Activated CD4-positive, alpha-beta T cell treated with anti-CD3 and anti-CD28 coated beads for 36 hours (primary cell): ENCODE measurements around the gene PANX2. TPM values are rescaled to one million over a fixed set of nuclear protein-coding genes. Genes with fewer than 3 reads are reported as not detected.

Experiments
- ATAC-seq: fragments of 200-7000 bp; cut with Tn5 transposase; one replicate; pipeline ENCODE4 v1.10.0; 2021; ENCODE audit warnings: mild to moderate bottlenecking, moderate library complexity
- CTCF ChIA-PET: fragments of 350-600 bp; sonication (Branson Sonifier 250); formaldehyde crosslinking; loops from one replicate; lab custom pipeline; 2021; ENCODE audit warnings: antibody characterized with exemption; lab: Charles Lee
- POLR2A ChIA-PET: fragments of 350-600 bp; sonication (Branson Sonifier 250); formaldehyde crosslinking; loops from one replicate; lab custom pipeline; 2021; ENCODE audit warnings: antibody characterized with exemption, inconsistent platforms; lab: Charles Lee
- DNase-seq: peaks from one replicate; pipeline ENCODE4 v3.0.0-alpha.2; 2020
- H3K27ac Mint-ChIP-seq: one replicate; pipeline ENCODE4 v1.8.0; 2021; ENCODE audit warnings: mixed read lengths
- H3K27me3 Mint-ChIP-seq: one replicate; pipeline ENCODE4 v1.8.0; 2021; ENCODE audit warnings: mixed read lengths
- H3K36me3 Mint-ChIP-seq: one replicate; pipeline ENCODE4 v1.8.0; 2021; ENCODE audit warnings: low read depth, mixed read lengths
- H3K4me1 Mint-ChIP-seq: one replicate; pipeline ENCODE4 v1.8.0; 2021; ENCODE audit warnings: mixed read lengths
- H3K4me3 Mint-ChIP-seq: one replicate; pipeline ENCODE4 v1.8.0; 2021; ENCODE audit warnings: mild to moderate bottlenecking, moderate library complexity, mixed read lengths
- H3K9me3 Mint-ChIP-seq: one replicate; pipeline ENCODE4 v1.8.0; 2021; ENCODE audit warnings: low read depth, mixed read lengths
- intact Hi-C, 2 experiments: fragments of 100-400 bp; cut with DNase I in 1 of 2; cut with micrococcal nuclease in 1 of 2; formaldehyde crosslinking; loops; one replicate each; pipeline versions ENCODE4 v1.14.2 to v1.15.1; 2022 to 2024; cut with DNase I, micrococcal nuclease
- total RNA-seq, 2 experiments: library from RNA; stranded (reverse); gene quantifications; one replicate each; pipeline ENCODE4 v1.2.3, GENCODE V29; 2021

The PANX2 gene
- total RNA-seq, 2 experiments from 2014 or later, result 2.2 to 2.7 TPM

DNA sequence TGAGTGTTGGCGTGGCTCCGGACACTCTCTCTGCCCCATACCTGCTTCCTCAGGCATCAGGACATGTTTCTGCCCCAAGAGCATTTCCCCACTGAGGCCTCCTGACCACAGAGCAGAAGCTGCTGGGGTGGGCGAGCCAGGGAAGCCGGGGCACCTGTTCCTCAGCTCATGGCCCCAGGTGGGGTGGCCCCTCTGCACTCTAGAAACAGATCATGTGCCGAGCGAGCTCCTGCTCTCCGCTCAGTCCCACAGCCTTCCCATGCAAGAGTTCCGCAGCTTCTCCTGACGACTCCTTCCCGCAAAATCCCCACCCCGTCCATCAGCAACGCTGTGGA lies 22.4 kb upstream of the PANX2 start:
- CTCF ChIA-PET, result interaction anchor here (1.0 to 2.6 kb wide), 6 partner anchors 54 to 380 kb away, joined by 3 to 13 read pairs (median 4); no protein-coding TSS in a partner anchor
- POLR2A ChIA-PET, result no interaction called here
- intact Hi-C loops, result loop anchor here in 1 of 2 experiments (5.0 kb wide), 1 partner anchor 44 kb away; no protein-coding TSS in a partner anchor

GRCh38 chr22:50148991-50149721 lies 21.4 kb upstream of the PANX2 start:
- ATAC-seq (peak; percentile 98), DNase-seq (peak; percentile 86)
- H3K27me3 Mint-ChIP-seq, result peaks cover 3% of the 10 kb centered on the region
- no peak overlapping the region for H3K27ac Mint-ChIP-seq
- intact Hi-C loops, result loop anchor here (1.0 to 5.0 kb wide), 4 partner anchors 43 to 220 kb away; no protein-coding TSS in a partner anchor
- no peaks in the 10 kb centered on the region for H3K36me3 Mint-ChIP-seq
- ChIA-PET CTCF (interaction anchor here (0.6 to 2.6 kb wide), 15 partner anchors 12 to 381 kb away, joined by 3 to 13 read pairs (median 3); partner anchors contain the start of genes MLC1 and MOV10L1), POLR2A (interaction anchor here (0.7 kb wide), 1 partner anchor 39 kb away, joined by 3 read pairs; no protein-coding TSS in a partner anchor)
- no peak overlapping the region for H3K4me3 Mint-ChIP-seq
- no peaks in the 10 kb centered on the region for H3K4me1 Mint-ChIP-seq
- H3K9me3 Mint-ChIP-seq, result no peaks in the 10 kb centered on the region

More for the DNA sequence above, 22.4 kb upstream of the PANX2 start:
- no peaks in the 10 kb centered on the region for H3K9me3 Mint-ChIP-seq
- H3K27me3 Mint-ChIP-seq, result peaks cover 3% of the 10 kb centered on the region
- DNase-seq, result no peak
- H3K27ac Mint-ChIP-seq, result no peak overlapping the region
- no peaks in the 10 kb centered on the region for H3K4me1 Mint-ChIP-seq
- H3K36me3 Mint-ChIP-seq, result no peaks in the 10 kb centered on the region
- H3K4me3 Mint-ChIP-seq, result no peak overlapping the region
- ATAC-seq, result no peak

DNA sequence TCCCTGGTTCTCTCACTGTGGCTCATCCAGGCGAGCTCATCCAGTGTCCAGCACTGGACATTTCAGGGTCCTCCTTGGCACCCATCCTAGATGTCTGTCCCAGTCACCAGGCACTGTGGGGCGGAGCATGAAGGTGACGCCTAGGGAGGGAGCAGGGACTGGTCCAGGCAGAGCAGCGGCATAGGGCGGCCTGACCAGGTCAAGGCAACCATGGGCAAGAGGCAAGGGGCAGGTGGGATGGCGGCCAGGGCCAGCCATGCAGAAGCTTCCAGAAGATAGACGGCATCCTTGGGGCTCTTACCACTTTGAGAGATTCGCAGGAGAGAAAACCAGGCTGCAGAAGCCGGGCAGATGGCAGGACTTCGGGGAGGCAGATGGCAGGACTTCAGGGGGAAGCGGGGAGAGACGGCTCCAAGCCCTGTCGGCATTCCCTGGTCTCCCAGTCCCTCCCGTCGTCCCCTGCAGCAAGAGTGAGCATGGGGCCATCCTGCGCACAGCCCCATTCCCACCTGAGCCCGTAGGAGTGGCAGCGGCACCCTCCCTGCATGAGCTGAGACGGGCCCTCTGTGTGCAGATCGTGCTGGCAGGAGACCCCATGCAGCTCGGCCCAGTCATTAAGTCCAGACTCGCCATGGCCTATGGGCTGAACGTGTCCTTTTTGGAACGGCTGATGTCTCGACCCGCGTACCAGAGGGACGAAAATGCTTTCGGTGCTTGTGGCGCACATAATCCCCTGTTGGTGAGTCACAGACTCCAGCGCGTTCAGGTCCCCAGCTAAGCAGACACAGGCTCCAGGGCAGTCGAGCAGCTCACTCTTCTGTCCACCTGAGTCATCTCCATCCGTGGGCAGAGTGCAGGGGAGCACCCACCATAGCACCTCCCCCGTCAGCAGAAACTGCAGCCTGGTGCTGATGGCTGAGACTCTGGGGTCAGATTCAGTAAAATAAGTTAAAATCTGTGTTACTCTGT lies 20.1 kb upstream of the PANX2 start:
- no peaks in the 10 kb centered on the region for H3K9me3 Mint-ChIP-seq
- intact Hi-C loops, result no loop called here
- H3K4me3 Mint-ChIP-seq, result no peak overlapping the region
- H3K36me3 Mint-ChIP-seq, result no peaks in the 10 kb centered on the region
- ChIA-PET CTCF (interaction anchor here (0.8 to 1.8 kb wide), 5 partner anchors 58 to 218 kb away, joined by 3 to 6 read pairs (median 3); partner anchors contain the start of gene MOV10L1), POLR2A (no interaction called here)
- no peaks in the 10 kb centered on the region for H3K4me1 Mint-ChIP-seq
- no peak overlapping the region for H3K27ac Mint-ChIP-seq
- ATAC-seq (no peak), DNase-seq (no peak)
- H3K27me3 Mint-ChIP-seq, result peaks cover 3% of the 10 kb centered on the region

GRCh38 chr22:50151571-50152537 lies 18.7 kb upstream of the PANX2 start:
- ChIA-PET CTCF (interaction anchor here (1.4 kb wide), 1 partner anchor 57 kb away, joined by 4 read pairs; no protein-coding TSS in a partner anchor), POLR2A (no interaction called here)

GRCh38 chr22:50153056-50153755 lies 17.3 kb upstream of the PANX2 start:
- ATAC-seq (no peak), DNase-seq (no peak)
- ChIA-PET POLR2A (no interaction called here), CTCF (interaction anchor here (0.7 kb wide), 1 partner anchor 147 kb away, joined by 3 read pairs; no protein-coding TSS in a partner anchor)
- Mint-ChIP-seq H3K36me3 (no peaks in the 10 kb centered on the region), H3K4me3 (no peak overlapping the region), H3K27me3 (peaks cover 3% of the 10 kb centered on the region), H3K4me1 (no peaks in the 10 kb centered on the region), H3K9me3 (no peaks in the 10 kb centered on the region), H3K27ac (no peak overlapping the region)
- intact Hi-C loops, result no loop called here

More at GRCh38 chr22:50151571-50152537, 18.7 kb upstream of the PANX2 start:
- ATAC-seq, result no peak
- H3K4me3 Mint-ChIP-seq, result no peak overlapping the region
- no peak for DNase-seq
- H3K27ac Mint-ChIP-seq, result no peak overlapping the region
- no peaks in the 10 kb centered on the region for H3K4me1 Mint-ChIP-seq
- no peaks in the 10 kb centered on the region for H3K9me3 Mint-ChIP-seq
- intact Hi-C loops, result no loop called here
- no peaks in the 10 kb centered on the region for H3K36me3 Mint-ChIP-seq
- H3K27me3 Mint-ChIP-seq, result peaks cover 3% of the 10 kb centered on the region

GRCh38 chr22:50153756-50154140 lies 16.8 kb upstream of the PANX2 start:
- no peaks in the 10 kb centered on the region for H3K4me1 Mint-ChIP-seq
- intact Hi-C loops, result no loop called here
- no peaks in the 10 kb centered on the region for H3K9me3 Mint-ChIP-seq
- ATAC-seq (no peak), DNase-seq (no peak)
- no peak overlapping the region for H3K4me3 Mint-ChIP-seq
- peaks cover 3% of the 10 kb centered on the region for H3K27me3 Mint-ChIP-seq
- CTCF ChIA-PET, result interaction anchor here (0.5 kb wide), 1 partner anchor 13 kb away, joined by 3 read pairs; no protein-coding TSS in a partner anchor
- H3K27ac Mint-ChIP-seq, result no peak overlapping the region
- no peaks in the 10 kb centered on the region for H3K36me3 Mint-ChIP-seq
- POLR2A ChIA-PET, result no interaction called here

- no peak for ATAC-seq
- H3K4me3 Mint-ChIP-seq, result no peak overlapping the region
- POLR2A ChIA-PET, result no interaction called here
- no peaks in the 10 kb centered on the region for H3K4me1 Mint-ChIP-seq
- no peak overlapping the region for H3K27ac Mint-ChIP-seq
- intact Hi-C loops, result no loop called here
- H3K36me3 Mint-ChIP-seq, result no peaks in the 10 kb centered on the region
- peaks cover 2% of the 10 kb centered on the region for H3K27me3 Mint-ChIP-seq
- no peaks in the 10 kb centered on the region for H3K9me3 Mint-ChIP-seq
- CTCF ChIA-PET, result interaction anchor here (0.6 to 1.6 kb wide), 2 partner anchors 9 to 136 kb away, joined by 3 read pairs; no protein-coding TSS in a partner anchor
- no peak for DNase-seq
These were observed 12.7 kb upstream of the PANX2 start for GRCh38 chr22:50157709-50158375.

- intact Hi-C loops, result no loop called here
- no peaks in the 10 kb centered on the region for H3K36me3 Mint-ChIP-seq
- ATAC-seq, result no peak
- no peaks in the 10 kb centered on the region for H3K9me3 Mint-ChIP-seq
- H3K4me1 Mint-ChIP-seq, result no peaks in the 10 kb centered on the region
- H3K4me3 Mint-ChIP-seq, result no peak overlapping the region
- ChIA-PET POLR2A (no interaction called here), CTCF (interaction anchor here (0.7 kb wide), 1 partner anchor 12 kb away, joined by 3 read pairs; no protein-coding TSS in a partner anchor)
- no peak for DNase-seq
- peaks cover 6% of the 10 kb centered on the region for H3K27me3 Mint-ChIP-seq
- no peak overlapping the region for H3K27ac Mint-ChIP-seq
These were observed 9.6 kb upstream of the PANX2 start for GRCh38 chr22:50160947-50161346.

DNA sequence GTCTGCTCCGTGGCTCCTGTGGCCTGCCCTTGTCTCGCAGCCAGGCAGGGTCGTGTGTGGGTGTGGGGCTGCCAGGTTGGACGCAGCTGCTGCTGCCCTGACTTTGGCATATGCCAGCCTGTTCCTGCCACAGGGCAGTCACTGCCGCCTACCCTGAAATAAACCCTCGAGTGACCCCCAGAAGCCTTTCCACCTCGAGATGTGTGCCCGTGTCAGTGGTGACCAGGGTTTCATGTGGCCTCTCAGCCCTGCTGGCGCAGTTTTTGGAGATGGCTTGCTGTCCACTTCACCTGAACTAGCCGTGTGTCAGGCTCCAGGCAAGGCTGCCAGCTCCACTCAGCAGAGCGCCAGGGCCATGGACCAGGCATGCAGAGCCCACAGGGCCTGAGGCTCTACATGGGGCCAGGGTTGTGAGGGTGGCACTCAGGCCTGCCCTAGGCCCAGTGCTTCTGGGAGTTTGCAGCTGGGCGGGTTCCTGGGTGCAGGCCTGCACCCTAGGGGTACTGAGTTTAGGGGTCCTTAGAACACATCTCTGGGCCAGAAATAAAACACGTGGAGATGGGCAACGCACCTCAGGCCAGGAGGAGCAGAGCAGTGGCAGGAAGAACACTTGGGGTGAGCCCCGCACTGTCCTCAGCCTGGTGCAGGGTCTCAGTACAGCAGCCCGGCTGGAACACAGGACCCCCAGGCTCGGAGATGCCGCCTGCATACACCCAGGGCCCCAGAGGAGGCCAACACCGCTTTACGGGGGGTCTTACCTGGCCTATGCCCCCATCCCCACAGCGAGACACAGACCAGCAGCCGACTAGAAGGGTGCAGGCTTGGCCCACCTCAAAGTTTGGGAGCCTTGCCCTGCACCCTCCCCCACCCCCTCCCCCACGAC lies 8.8 kb upstream of the PANX2 start:
- intact Hi-C loops, result no loop called here
- peaks cover 6% of the 10 kb centered on the region for H3K27me3 Mint-ChIP-seq
- no peak overlapping the region for H3K4me3 Mint-ChIP-seq
- no peak overlapping the region for H3K27ac Mint-ChIP-seq
- ChIA-PET POLR2A (no interaction called here), CTCF (interaction anchor here (0.7 kb wide), 1 partner anchor 13 kb away, joined by 3 read pairs; no protein-coding TSS in a partner anchor)
- no peak for DNase-seq
- no peaks in the 10 kb centered on the region for H3K36me3 Mint-ChIP-seq
- no peaks in the 10 kb centered on the region for H3K9me3 Mint-ChIP-seq
- no peak for ATAC-seq
- no peaks in the 10 kb centered on the region for H3K4me1 Mint-ChIP-seq
